Stimulated activated CD8-positive, alpha-beta memory T cell treated with anti-CD3 and anti-CD28 coated beads, Interleukin-7, amount 100 ng/mL, for 48 hours (primary cell): ENCODE results near the gene BCAS1.

Experiments used
- DNase-seq, 2 donors: peaks; one replicate each; pipeline ENCODE4 v3.0.0-alpha.2; 2020; ENCODE audit warnings: low read depth in 1 of 2; ENCODE audit errors: extremely low read depth in 1 of 2

Gene BCAS1

GRCh38 chr20:54103067-54103761 lies 32.8 kb upstream of the BCAS1 start:
- peak; percentile 49 to 74 for DNase-seq

- DNase-seq, result no peak
These were observed 32.1 kb upstream of the BCAS1 start for GRCh38 chr20:54102543-54102942.

GRCh38 chr20:54100563-54100962 lies 30.2 kb upstream of the BCAS1 start:
- DNase-seq, result no peak

- DNase-seq, result no peak
These were observed 29.5 kb upstream of the BCAS1 start for GRCh38 chr20:54099894-54100293.

GRCh38 chr20:54098047-54098446 lies 27.7 kb upstream of the BCAS1 start:
- DNase-seq, result no peak

GRCh38 chr20:54097236-54097529 lies 26.8 kb upstream of the BCAS1 start:
- DNase-seq, result no peak

- DNase-seq, result no peak
These were observed 25.4 kb upstream of the BCAS1 start for GRCh38 chr20:54095824-54096223.

GRCh38 chr20:54094268-54094580 lies 23.8 kb upstream of the BCAS1 start:
- no peak for DNase-seq

GRCh38 chr20:54093423-54094267 lies 23.3 kb upstream of the BCAS1 start:
- no peak for DNase-seq

- no peak for DNase-seq
These were observed 21.6 kb upstream of the BCAS1 start for GRCh38 chr20:54092021-54092420.

GRCh38 chr20:54091120-54091480 lies 20.7 kb upstream of the BCAS1 start:
- no peak for DNase-seq

- no peak for DNase-seq
These were observed 20.1 kb upstream of the BCAS1 start for GRCh38 chr20:54090230-54091119.

GRCh38 chr20:54088430-54088829 lies 18.0 kb upstream of the BCAS1 start:
- DNase-seq, result no peak

- DNase-seq, result no peak
These were observed 16.2 kb upstream of the BCAS1 start for GRCh38 chr20:54086507-54087039.

- no peak for DNase-seq
These were observed 15.5 kb upstream of the BCAS1 start for GRCh38 chr20:54085910-54086309.

- no peak for DNase-seq
These were observed 15.0 kb upstream of the BCAS1 start for GRCh38 chr20:54085425-54085824.

- DNase-seq, result no peak
These were observed 14.5 kb upstream of the BCAS1 start for GRCh38 chr20:54084727-54085388.

- no peak for DNase-seq
These were observed 13.8 kb upstream of the BCAS1 start for GRCh38 chr20:54084193-54084592.

GRCh38 chr20:54083459-54083858 lies 13.1 kb upstream of the BCAS1 start:
- DNase-seq, result no peak

- no peak for DNase-seq
These were observed 11.7 kb upstream of the BCAS1 start for GRCh38 chr20:54082100-54082499.

- DNase-seq, result no peak
These were observed 9.3 kb upstream of the BCAS1 start for GRCh38 chr20:54079652-54080051.
